ENCODE results near the gene CLIC5.

CLIC5 gene

GRCh38 chr6:45881705-45882467 is 133.8 kb downstream of the CLIC5 start:
- no peak for DNase-seq

- DNase-seq: no peak
These were observed 135.0 kb downstream of the CLIC5 start for GRCh38 chr6:45880676-45881075.

GRCh38 chr6:45880159-45880558 is 135.5 kb downstream of the CLIC5 start:
- DNase-seq: no peak

- no peak for DNase-seq
These were observed 137.6 kb downstream of the CLIC5 start for GRCh38 chr6:45877970-45878590.

- no peak for DNase-seq
These were observed 142.8 kb downstream of the CLIC5 start for GRCh38 chr6:45872827-45873365.

GRCh38 chr6:45870531-45870930 is 145.1 kb downstream of the CLIC5 start:
- no peak for DNase-seq

- DNase-seq: no peak
These were observed 151.0 kb downstream of the CLIC5 start for GRCh38 chr6:45864651-45865050.

GRCh38 chr6:45858691-45859090 is 157.0 kb downstream of the CLIC5 start:
- DNase-seq: no peak

GRCh38 chr6:45857827-45858226 is 157.8 kb downstream of the CLIC5 start:
- no peak for DNase-seq

GRCh38 chr6:45855642-45856394 is 159.8 kb downstream of the CLIC5 start:
- no peak for DNase-seq

- no peak for DNase-seq
These were observed 161.4 kb downstream of the CLIC5 start for GRCh38 chr6:45854149-45854742.

GRCh38 chr6:45851034-45851400 is 164.6 kb downstream of the CLIC5 start:
- no peak for DNase-seq

GRCh38 chr6:45850378-45851033 is 165.2 kb downstream of the CLIC5 start:
- no peak for DNase-seq

GRCh38 chr6:45845567-45845966 is 170.1 kb downstream of the CLIC5 start:
- DNase-seq: peak; percentile 41

GRCh38 chr6:45844986-45845385 is 170.7 kb downstream of the CLIC5 start:
- no peak for DNase-seq

- DNase-seq: no peak
These were observed 171.7 kb downstream of the CLIC5 start for GRCh38 chr6:45843848-45844521.

- DNase-seq: no peak
These were observed 174.6 kb downstream of the CLIC5 start for GRCh38 chr6:45841062-45841461.

GRCh38 chr6:45838996-45839395 is 176.7 kb downstream of the CLIC5 start:
- no peak for DNase-seq

- DNase-seq: no peak
These were observed 177.2 kb downstream of the CLIC5 start for GRCh38 chr6:45838451-45838850.

- no peak for DNase-seq
These were observed 178.0 kb downstream of the CLIC5 start for GRCh38 chr6:45837541-45838200.

- DNase-seq: no peak
These were observed 178.7 kb downstream of the CLIC5 start for GRCh38 chr6:45836984-45837383.

GRCh38 chr6:45836438-45836824 is 179.2 kb downstream of the CLIC5 start:
- DNase-seq: no peak

All from NCI-H226 (cell line).